CD4-positive, CD25-positive, alpha-beta regulatory T cell (primary cell): ENCODE data around the gene MINDY3. TPM values are rescaled to one million over a fixed set of nuclear protein-coding genes. Genes with fewer than 3 reads are reported as not detected.

Source experiments
- ATAC-seq, 2 donors: fragments of 150-1000 bp; cut with Tn5 transposase; one replicate each; pipeline ENCODE4 v1.10.0; 2021; ENCODE audit warnings: low read depth in 2 of 2, moderate number of reproducible peaks in 2 of 2, moderate library complexity in 1 of 2
- DNase-seq, 3 donors: peaks; one replicate each; pipeline versions ENCODE4 v3.0.0 to v3.0.0-alpha.2; 2012 to 2022; ENCODE audit warnings: mixed read lengths in 1 of 3
- H3K27ac ChIP-seq: one replicate; pipeline ENCODE4 v1.7.0; 2013; ENCODE audit warnings: mild to moderate bottlenecking, low read length; ENCODE audit not compliant: insufficient read depth, poor library complexity, severe bottlenecking
- H3K27me3 ChIP-seq: one replicate; pipeline ENCODE4 v1.7.0; 2013; ENCODE audit warnings: low read length; ENCODE audit not compliant: control insufficient read depth, insufficient read depth
- H3K36me3 ChIP-seq: one replicate; pipeline ENCODE4 v1.7.0; 2013; ENCODE audit warnings: mild to moderate bottlenecking, low read length, moderate library complexity; ENCODE audit not compliant: control insufficient read depth, insufficient read depth
- H3K4me1 ChIP-seq: 2 replicates; pipeline ENCODE4 v1.7.0; 2013; ENCODE audit warnings: mild to moderate bottlenecking, low read length; ENCODE audit not compliant: insufficient read depth, control insufficient read depth, poor library complexity, severe bottlenecking
- H3K4me3 ChIP-seq: one replicate; pipeline ENCODE4 v1.7.0; 2013; ENCODE audit warnings: low read depth, mild to moderate bottlenecking, low read length, moderate library complexity
- H3K9me3 ChIP-seq, 2 experiments: 1 replicate in 1 of 2; 2 replicates in 1 of 2; pipeline ENCODE4 v1.7.0; 2013; ENCODE audit warnings: low read length in 2 of 2, mild to moderate bottlenecking in 1 of 2, moderate library complexity in 1 of 2; ENCODE audit not compliant: control insufficient read depth in 2 of 2
- H3K27ac Mint-ChIP-seq, 3 donors: one replicate each; pipeline ENCODE4 v1.8.0; 2020 to 2022; ENCODE audit warnings: mild to moderate bottlenecking in 3 of 3, mixed read lengths in 3 of 3, moderate library complexity in 2 of 3
- H3K27me3 Mint-ChIP-seq: one replicate; pipeline ENCODE4 v1.8.0; 2022; ENCODE audit warnings: mild to moderate bottlenecking, mixed read lengths
- H3K36me3 Mint-ChIP-seq: one replicate; pipeline ENCODE4 v1.8.0; 2020; ENCODE audit warnings: mixed read lengths
- H3K4me1 Mint-ChIP-seq, 4 donors: one replicate each; pipeline ENCODE4 v1.8.0; 2020 to 2022; ENCODE audit warnings: mixed read lengths in 4 of 4, mild to moderate bottlenecking in 1 of 4
- H3K4me3 Mint-ChIP-seq, 4 donors: one replicate each; pipeline ENCODE4 v1.8.0; 2020 to 2022; ENCODE audit warnings: mild to moderate bottlenecking in 4 of 4, mixed read lengths in 4 of 4, moderate library complexity in 3 of 4
- H3K9me3 Mint-ChIP-seq, 7 donors: one replicate each; pipeline ENCODE4 v1.8.0; 2020 to 2022; ENCODE audit warnings: mixed read lengths in 7 of 7, mild to moderate bottlenecking in 3 of 7, moderate library complexity in 2 of 7
- polyA plus RNA-seq, 4 donors: library from polyadenylated mRNA; unstranded; fragments of 300-500 nt; fragmentation: Illumina TruSeq; gene quantifications; one replicate each; pipeline ENCODE4 v1.2.3, GENCODE V29; 2021
- total RNA-seq: library from RNA; stranded (reverse); gene quantifications from one replicate; pipeline ENCODE4 v1.2.3, GENCODE V29; 2022

The MINDY3 gene
- total and polyA plus RNA-seq, 5 donors from 2014 or later: 5.5 to 37.1 (median 7.1) TPM

GRCh38 chr10:15864419-15864818, 4.1 kb upstream of the MINDY3 start:
- no peak overlapping the region for H3K27ac ChIP-seq
- ATAC-seq: no peak
- no peak for DNase-seq
- Mint-ChIP-seq H3K4me3 (no peak overlapping the region), H3K27ac (no peak overlapping the region), H3K27me3 (peaks cover 53% of the 10 kb centered on the region), H3K9me3 (peaks cover 0 to 13% (median 1%) of the 10 kb centered on the region in 7 donors), H3K36me3 (no peaks in the 10 kb centered on the region), H3K4me1 (peaks cover 3 to 12% (median 7%) of the 10 kb centered on the region in 4 donors)
- H3K4me3 ChIP-seq: no peak overlapping the region
- no peaks in the 10 kb centered on the region for H3K36me3 ChIP-seq
- H3K9me3 ChIP-seq: no peaks in the 10 kb centered on the region
- H3K27me3 ChIP-seq: peaks cover 30% of the 10 kb centered on the region
- H3K4me1 ChIP-seq: peaks cover 8% of the 10 kb centered on the region

DNA sequence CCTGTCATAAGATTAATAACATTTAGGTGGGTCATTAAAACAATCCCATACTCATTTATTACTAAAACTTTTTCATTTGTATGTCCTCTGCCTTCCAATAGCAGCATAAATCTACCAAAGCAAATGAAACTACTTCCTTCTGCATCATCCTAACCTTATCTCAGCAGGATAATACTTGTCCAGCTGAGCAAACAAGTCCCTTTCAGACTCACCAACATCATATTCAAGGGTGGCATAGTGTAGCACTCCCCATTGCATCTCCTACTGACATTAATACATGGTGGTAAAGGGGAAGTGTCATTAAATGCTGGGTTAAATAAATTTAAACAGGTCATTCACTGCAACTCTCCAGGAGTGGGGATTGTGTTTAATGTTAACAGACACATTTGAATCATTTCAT, 3.4 kb upstream of the MINDY3 start:
- H3K4me3 ChIP-seq: no peak overlapping the region
- no peak overlapping the region for H3K27ac ChIP-seq
- H3K4me1 ChIP-seq: peaks cover 14% of the 10 kb centered on the region
- H3K9me3 ChIP-seq: no peaks in the 10 kb centered on the region
- Mint-ChIP-seq H3K27me3 (peaks cover 50% of the 10 kb centered on the region), H3K36me3 (no peaks in the 10 kb centered on the region), H3K27ac (no peak overlapping the region), H3K4me3 (no peak overlapping the region), H3K9me3 (peaks cover 0 to 13% (median 1%) of the 10 kb centered on the region in 7 donors), H3K4me1 (peaks cover 7 to 16% (median 11%) of the 10 kb centered on the region in 4 donors)
- H3K27me3 ChIP-seq: peaks cover 30% of the 10 kb centered on the region
- ATAC-seq: no peak
- DNase-seq: no peak
- no peaks in the 10 kb centered on the region for H3K36me3 ChIP-seq

- Histone ChIP-seq H3K9me3 (no peaks in the 10 kb centered on the region), H3K4me3 (no peak overlapping the region), H3K27ac (no peak overlapping the region), H3K27me3 (peaks cover 30% of the 10 kb centered on the region), H3K36me3 (no peaks in the 10 kb centered on the region), H3K4me1 (peaks cover 19% of the 10 kb centered on the region)
- Mint-ChIP-seq H3K27ac (no peak overlapping the region), H3K27me3 (peaks cover 46% of the 10 kb centered on the region), H3K36me3 (no peaks in the 10 kb centered on the region), H3K9me3 (peaks cover 0 to 13% (median 1%) of the 10 kb centered on the region in 7 donors), H3K4me1 (peaks cover 10 to 20% (median 15%) of the 10 kb centered on the region in 4 donors), H3K4me3 (no peak overlapping the region)
- DNase-seq (no peak), ATAC-seq (no peak)
These were observed 3.0 kb upstream of the MINDY3 start for GRCh38 chr10:15863323-15863722.

- Mint-ChIP-seq H3K4me3 (peak overlapping the region; percentile 97 to 99 (median 97)), H3K4me1 (peaks cover 30 to 40% (median 35%) of the 10 kb centered on the region in 4 donors), H3K27ac (peak overlapping the region; percentile 89 to 96 (median 94)), H3K9me3 (peaks cover 0 to 7% (median 0%) of the 10 kb centered on the region in 7 donors), H3K36me3 (peaks cover 7% of the 10 kb centered on the region), H3K27me3 (peaks cover 30% of the 10 kb centered on the region)
- no peaks in the 10 kb centered on the region for H3K36me3 ChIP-seq
- H3K27me3 ChIP-seq: peaks cover 8% of the 10 kb centered on the region
- no peak for DNase-seq
- H3K9me3 ChIP-seq: no peaks in the 10 kb centered on the region
- no peak for ATAC-seq
- peak overlapping the region; percentile 93 for H3K4me3 ChIP-seq
- H3K27ac ChIP-seq: peak overlapping the region; percentile 64
- peaks cover 25% of the 10 kb centered on the region for H3K4me1 ChIP-seq
These were observed 440 bp upstream of the MINDY3 start for GRCh38 chr10:15860692-15861201.

- no peak for DNase-seq
- peaks cover 11% of the 10 kb centered on the region for H3K36me3 Mint-ChIP-seq
- H3K36me3 ChIP-seq: peaks cover 4% of the 10 kb centered on the region
- peaks cover 36 to 51% (median 45%) of the 10 kb centered on the region in 4 donors for H3K4me1 Mint-ChIP-seq
- H3K27me3 Mint-ChIP-seq: peaks cover 18% of the 10 kb centered on the region
- H3K4me3 Mint-ChIP-seq: peak overlapping the region; percentile 97 to 99 (median 97)
- peaks cover 4% of the 10 kb centered on the region for H3K27me3 ChIP-seq
- H3K27ac ChIP-seq: peak overlapping the region; percentile 64
- peak overlapping the region; percentile 93 for H3K4me3 ChIP-seq
- peaks cover 25% of the 10 kb centered on the region for H3K4me1 ChIP-seq
- peaks cover 0 to 7% (median 0%) of the 10 kb centered on the region in 7 donors for H3K9me3 Mint-ChIP-seq
- no peaks in the 10 kb centered on the region for H3K9me3 ChIP-seq
- no peak for ATAC-seq
- peak overlapping the region; percentile 50 to 96 (median 94) for H3K27ac Mint-ChIP-seq
These were observed 800 bp downstream of the MINDY3 start for GRCh38 chr10:15859509-15859905.

GRCh38 chr10:15858861-15859281, 1.4 kb downstream of the MINDY3 start:
- H3K36me3 Mint-ChIP-seq: peaks cover 14% of the 10 kb centered on the region
- H3K4me1 Mint-ChIP-seq: peaks cover 36 to 55% (median 49%) of the 10 kb centered on the region in 4 donors
- ATAC-seq (no peak), DNase-seq (no peak)
- peaks cover 25% of the 10 kb centered on the region for H3K4me1 ChIP-seq
- peaks cover 12% of the 10 kb centered on the region for H3K27me3 Mint-ChIP-seq
- peak overlapping the region; percentile 93 for H3K4me3 ChIP-seq
- no peak overlapping the region for H3K27ac ChIP-seq
- H3K4me3 Mint-ChIP-seq: peak overlapping the region; percentile 67 to 99 (median 97)
- peaks cover 0 to 7% (median 0%) of the 10 kb centered on the region in 7 donors for H3K9me3 Mint-ChIP-seq
- peaks cover 4% of the 10 kb centered on the region for H3K27me3 ChIP-seq
- H3K9me3 ChIP-seq: no peaks in the 10 kb centered on the region
- peaks cover 6% of the 10 kb centered on the region for H3K36me3 ChIP-seq
- H3K27ac Mint-ChIP-seq: peak overlapping the region in 1 of 3 donors; percentile 50

DNA sequence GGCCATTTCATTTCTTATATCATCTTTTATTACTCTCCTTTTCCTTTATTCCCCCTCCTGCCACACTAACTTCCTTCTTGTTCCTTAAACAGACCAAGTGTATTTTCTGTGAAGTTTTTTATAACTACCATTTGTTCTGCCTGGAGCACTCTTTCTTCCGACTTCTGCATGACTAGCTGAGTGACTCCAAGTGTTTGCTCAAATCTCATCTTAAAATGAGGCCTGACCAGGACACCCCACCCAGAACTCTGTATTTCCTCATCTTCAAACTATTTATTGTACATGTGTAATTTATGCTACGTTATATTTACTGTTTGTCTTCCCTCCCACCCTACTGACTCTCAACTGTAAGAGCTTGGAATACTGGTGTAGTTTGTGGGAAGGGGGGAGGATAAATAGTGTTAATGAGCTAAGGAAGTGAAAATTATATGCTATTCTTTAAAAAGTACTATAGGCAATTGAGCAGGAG, 3.2 kb downstream of the MINDY3 start:
- Histone ChIP-seq H3K36me3 (peaks cover 10% of the 10 kb centered on the region), H3K4me1 (peaks cover 25% of the 10 kb centered on the region), H3K9me3 (no peaks in the 10 kb centered on the region), H3K27ac (no peak overlapping the region), H3K27me3 (no peaks in the 10 kb centered on the region), H3K4me3 (no peak overlapping the region)
- ATAC-seq (no peak), DNase-seq (no peak)
- Mint-ChIP-seq H3K9me3 (peaks cover under 1 to 11% (median 1%) of the 10 kb centered on the region in 7 donors), H3K36me3 (peaks cover 22% of the 10 kb centered on the region), H3K4me1 (peaks cover 43 to 66% (median 57%) of the 10 kb centered on the region in 4 donors), H3K4me3 (peak overlapping the region; percentile 33 to 65 (median 48)), H3K27me3 (peaks cover 4% of the 10 kb centered on the region), H3K27ac (peak overlapping the region in 1 of 3 donors; percentile 28)
